CD4-positive, CD25-positive, alpha-beta regulatory T cell (primary cell): ENCODE data around the gene SEMG2. TPM values are rescaled to one million over a fixed set of nuclear protein-coding genes. Genes with fewer than 3 reads are reported as not detected.

Experiments
- ATAC-seq, 2 donors: fragments of 150-1000 bp; cut with Tn5 transposase; one replicate each; pipeline ENCODE4 v1.10.0; 2021; ENCODE audit warnings: low read depth in 2 of 2, moderate number of reproducible peaks in 2 of 2, moderate library complexity in 1 of 2
- DNase-seq, 3 donors: peaks; one replicate each; pipeline versions ENCODE4 v3.0.0 to v3.0.0-alpha.2; 2012 to 2022; ENCODE audit warnings: mixed read lengths in 1 of 3
- H3K27ac ChIP-seq: one replicate; pipeline ENCODE4 v1.7.0; 2013; ENCODE audit warnings: mild to moderate bottlenecking, low read length; ENCODE audit not compliant: insufficient read depth, poor library complexity, severe bottlenecking
- H3K27me3 ChIP-seq: one replicate; pipeline ENCODE4 v1.7.0; 2013; ENCODE audit warnings: low read length; ENCODE audit not compliant: control insufficient read depth, insufficient read depth
- H3K36me3 ChIP-seq: one replicate; pipeline ENCODE4 v1.7.0; 2013; ENCODE audit warnings: mild to moderate bottlenecking, low read length, moderate library complexity; ENCODE audit not compliant: control insufficient read depth, insufficient read depth
- H3K4me1 ChIP-seq: 2 replicates; pipeline ENCODE4 v1.7.0; 2013; ENCODE audit warnings: mild to moderate bottlenecking, low read length; ENCODE audit not compliant: insufficient read depth, control insufficient read depth, poor library complexity, severe bottlenecking
- H3K4me3 ChIP-seq: one replicate; pipeline ENCODE4 v1.7.0; 2013; ENCODE audit warnings: low read depth, mild to moderate bottlenecking, low read length, moderate library complexity
- H3K9me3 ChIP-seq, 2 experiments: 1 replicate in 1 of 2; 2 replicates in 1 of 2; pipeline ENCODE4 v1.7.0; 2013; ENCODE audit warnings: low read length in 2 of 2, mild to moderate bottlenecking in 1 of 2, moderate library complexity in 1 of 2; ENCODE audit not compliant: control insufficient read depth in 2 of 2
- H3K27ac Mint-ChIP-seq, 3 donors: one replicate each; pipeline ENCODE4 v1.8.0; 2020 to 2022; ENCODE audit warnings: mild to moderate bottlenecking in 3 of 3, mixed read lengths in 3 of 3, moderate library complexity in 2 of 3
- H3K27me3 Mint-ChIP-seq: one replicate; pipeline ENCODE4 v1.8.0; 2022; ENCODE audit warnings: mild to moderate bottlenecking, mixed read lengths
- H3K36me3 Mint-ChIP-seq: one replicate; pipeline ENCODE4 v1.8.0; 2020; ENCODE audit warnings: mixed read lengths
- H3K4me1 Mint-ChIP-seq, 4 donors: one replicate each; pipeline ENCODE4 v1.8.0; 2020 to 2022; ENCODE audit warnings: mixed read lengths in 4 of 4, mild to moderate bottlenecking in 1 of 4
- H3K4me3 Mint-ChIP-seq, 4 donors: one replicate each; pipeline ENCODE4 v1.8.0; 2020 to 2022; ENCODE audit warnings: mild to moderate bottlenecking in 4 of 4, mixed read lengths in 4 of 4, moderate library complexity in 3 of 4
- H3K9me3 Mint-ChIP-seq, 7 donors: one replicate each; pipeline ENCODE4 v1.8.0; 2020 to 2022; ENCODE audit warnings: mixed read lengths in 7 of 7, mild to moderate bottlenecking in 3 of 7, moderate library complexity in 2 of 7
- polyA plus RNA-seq, 4 donors: library from polyadenylated mRNA; unstranded; fragments of 300-500 nt; fragmentation: Illumina TruSeq; gene quantifications; one replicate each; pipeline ENCODE4 v1.2.3, GENCODE V29; 2021
- total RNA-seq: library from RNA; stranded (reverse); gene quantifications from one replicate; pipeline ENCODE4 v1.2.3, GENCODE V29; 2022

SEMG2 gene
- total and polyA plus RNA-seq, 5 donors from 2014 or later: not detected

- ATAC-seq (no peak), DNase-seq (no peak)
- Mint-ChIP-seq H3K36me3 (no peaks in the 10 kb centered on the region), H3K4me1 (no peaks in the 10 kb centered on the region), H3K27ac (no peak overlapping the region), H3K4me3 (no peak overlapping the region), H3K27me3 (peaks cover 12% of the 10 kb centered on the region), H3K9me3 (no peaks in the 10 kb centered on the region)
- Histone ChIP-seq H3K27ac (no peak overlapping the region), H3K4me1 (no peaks in the 10 kb centered on the region), H3K4me3 (no peak overlapping the region), H3K9me3 (no peaks in the 10 kb centered on the region), H3K36me3 (no peaks in the 10 kb centered on the region), H3K27me3 (peaks cover 13% of the 10 kb centered on the region)
Measured at GRCh38 chr20:45211569-45212474, 9.4 kb upstream of the SEMG2 start.

GRCh38 chr20:45212836-45213235 lies 8.3 kb upstream of the SEMG2 start:
- no peaks in the 10 kb centered on the region for H3K4me1 ChIP-seq
- H3K27ac Mint-ChIP-seq: no peak overlapping the region
- H3K9me3 Mint-ChIP-seq: no peaks in the 10 kb centered on the region
- peaks cover 6% of the 10 kb centered on the region for H3K27me3 ChIP-seq
- H3K4me3 Mint-ChIP-seq: no peak overlapping the region
- no peaks in the 10 kb centered on the region for H3K36me3 Mint-ChIP-seq
- H3K27me3 Mint-ChIP-seq: peaks cover 13% of the 10 kb centered on the region
- DNase-seq (no peak), ATAC-seq (no peak)
- no peaks in the 10 kb centered on the region for H3K36me3 ChIP-seq
- H3K4me3 ChIP-seq: no peak overlapping the region
- no peaks in the 10 kb centered on the region for H3K9me3 ChIP-seq
- no peak overlapping the region for H3K27ac ChIP-seq
- H3K4me1 Mint-ChIP-seq: no peaks in the 10 kb centered on the region

GRCh38 chr20:45218124-45218523 lies 3.0 kb upstream of the SEMG2 start:
- Histone ChIP-seq H3K4me1 (no peaks in the 10 kb centered on the region), H3K9me3 (no peaks in the 10 kb centered on the region), H3K4me3 (no peak overlapping the region), H3K27me3 (peaks cover 4% of the 10 kb centered on the region), H3K27ac (no peak overlapping the region), H3K36me3 (no peaks in the 10 kb centered on the region)
- Mint-ChIP-seq H3K4me1 (no peaks in the 10 kb centered on the region), H3K4me3 (no peak overlapping the region), H3K27me3 (peaks cover 36% of the 10 kb centered on the region), H3K27ac (no peak overlapping the region), H3K36me3 (no peaks in the 10 kb centered on the region), H3K9me3 (peaks cover 0 to 1% (median 0%) of the 10 kb centered on the region in 7 donors)
- DNase-seq: no peak
- no peak for ATAC-seq

GRCh38 chr20:45218636-45219035 lies 2.5 kb upstream of the SEMG2 start:
- H3K36me3 ChIP-seq: no peaks in the 10 kb centered on the region
- Mint-ChIP-seq H3K4me1 (no peaks in the 10 kb centered on the region), H3K27me3 (peaks cover 32% of the 10 kb centered on the region), H3K36me3 (no peaks in the 10 kb centered on the region), H3K9me3 (peaks cover 0 to 1% (median 0%) of the 10 kb centered on the region in 7 donors), H3K27ac (no peak overlapping the region), H3K4me3 (no peak overlapping the region)
- H3K4me1 ChIP-seq: no peaks in the 10 kb centered on the region
- H3K4me3 ChIP-seq: no peak overlapping the region
- no peaks in the 10 kb centered on the region for H3K9me3 ChIP-seq
- DNase-seq (no peak), ATAC-seq (no peak)
- H3K27me3 ChIP-seq: peaks cover 2% of the 10 kb centered on the region
- H3K27ac ChIP-seq: no peak overlapping the region

- ATAC-seq: no peak
- Mint-ChIP-seq H3K27ac (no peak overlapping the region), H3K9me3 (no peaks in the 10 kb centered on the region), H3K27me3 (peaks cover 46% of the 10 kb centered on the region), H3K4me3 (no peak overlapping the region), H3K36me3 (no peaks in the 10 kb centered on the region), H3K4me1 (no peaks in the 10 kb centered on the region)
- no peaks in the 10 kb centered on the region for H3K9me3 ChIP-seq
- H3K4me3 ChIP-seq: no peak overlapping the region
- H3K4me1 ChIP-seq: no peaks in the 10 kb centered on the region
- no peak for DNase-seq
- H3K27me3 ChIP-seq: peaks cover 19% of the 10 kb centered on the region
- H3K27ac ChIP-seq: no peak overlapping the region
- no peaks in the 10 kb centered on the region for H3K36me3 ChIP-seq
Measured at GRCh38 chr20:45223136-45223535, 2.0 kb downstream of the SEMG2 start.

GRCh38 chr20:45226287-45226686 lies 5.1 kb downstream of the SEMG2 start:
- Histone ChIP-seq H3K9me3 (no peaks in the 10 kb centered on the region), H3K27me3 (peaks cover 19% of the 10 kb centered on the region), H3K27ac (no peak overlapping the region), H3K4me1 (no peaks in the 10 kb centered on the region), H3K4me3 (no peak overlapping the region), H3K36me3 (no peaks in the 10 kb centered on the region)
- DNase-seq (no peak), ATAC-seq (no peak)
- no peaks in the 10 kb centered on the region for H3K9me3 Mint-ChIP-seq
- no peaks in the 10 kb centered on the region for H3K36me3 Mint-ChIP-seq
- no peak overlapping the region for H3K4me3 Mint-ChIP-seq
- H3K27me3 Mint-ChIP-seq: peaks cover 37% of the 10 kb centered on the region
- peaks cover 0 to 4% (median 0%) of the 10 kb centered on the region in 4 donors for H3K4me1 Mint-ChIP-seq
- no peak overlapping the region for H3K27ac Mint-ChIP-seq

- DNase-seq (peak in 2 of 3 donors; percentile 0 to 45), ATAC-seq (no peak)
- Histone ChIP-seq H3K36me3 (no peaks in the 10 kb centered on the region), H3K27ac (no peak overlapping the region), H3K27me3 (peaks cover 17% of the 10 kb centered on the region), H3K4me1 (no peaks in the 10 kb centered on the region), H3K9me3 (peaks cover 0 to 5% of the 10 kb centered on the region in 2 experiments), H3K4me3 (no peak overlapping the region)
- peaks cover 0 to 4% (median 0%) of the 10 kb centered on the region in 4 donors for H3K4me1 Mint-ChIP-seq
- no peaks in the 10 kb centered on the region for H3K36me3 Mint-ChIP-seq
- peaks cover 0 to 6% (median 2%) of the 10 kb centered on the region in 7 donors for H3K9me3 Mint-ChIP-seq
- no peak overlapping the region for H3K27ac Mint-ChIP-seq
- H3K4me3 Mint-ChIP-seq: no peak overlapping the region
- H3K27me3 Mint-ChIP-seq: peaks cover 46% of the 10 kb centered on the region
Measured at GRCh38 chr20:45229264-45230056, 8.3 kb downstream of the SEMG2 start.
